Panc1 (cell line): ENCODE results near the gene TEPSIN. TPM values are rescaled to one million over a fixed set of nuclear protein-coding genes. Genes with fewer than 3 reads are reported as not detected.

Experiments used
- ATAC-seq: fragments of 200-7000 bp; cut with Tn5 transposase; 2 replicates; pipeline ENCODE4 v1.9.1; 2020; ENCODE audit warnings: mild to moderate bottlenecking, moderate library complexity
- BruUV-seq: library from RNA; stranded (reverse); fragments of 400-500 nt; replicated peaks from 2 replicates; lab custom pipeline; 2021; lab: Mats Ljungman, UMichigan
- CTCF ChIA-PET: fragments of 300-600 bp; sonication (Branson Sonifier 250); formaldehyde crosslinking; loops from one replicate; lab custom pipeline; 2022; ENCODE audit warnings: antibody characterized with exemption; lab: Charles Lee
- POLR2A ChIA-PET: fragments of 300-600 bp; sonication (Branson Sonifier 250); formaldehyde crosslinking; loops from one replicate; lab custom pipeline; 2022; ENCODE audit warnings: antibody characterized with exemption; lab: Charles Lee
- DNase-seq: peaks from one replicate; pipeline ENCODE4 v3.0.0-alpha.2; 2010; ENCODE audit warnings: low read depth, low spot score
- H3K27ac ChIP-seq: 2 replicates; pipeline ENCODE4 v1.5.1; 2011; ENCODE audit warnings: mild to moderate bottlenecking, low read length, inconsistent platforms
- H3K27me3 ChIP-seq: fragments of 200-500 bp; sonication (Bioruptor generic); 2 replicates; pipeline ENCODE4 v1.6.0; 2014; ENCODE audit warnings: low read length, inconsistent platforms; ENCODE audit not compliant: control insufficient read depth, insufficient read depth
- H3K36me3 ChIP-seq: fragments of 200-500 bp; sonication (Bioruptor generic); 2 replicates; pipeline ENCODE4 v1.5.1; 2014; ENCODE audit warnings: inconsistent platforms, mild to moderate bottlenecking, low read length, moderate library complexity; ENCODE audit not compliant: control insufficient read depth, insufficient read depth
- H3K4me1 ChIP-seq: 2 replicates; pipeline ENCODE4 v1.5.1; 2011; ENCODE audit warnings: inconsistent platforms, mild to moderate bottlenecking, low read length, moderate library complexity; ENCODE audit not compliant: control insufficient read depth, insufficient read depth
- H3K4me3 ChIP-seq, 2 experiments: 2 replicates each; pipeline ENCODE4 v1.5.1; 2011 to 2012; ENCODE audit warnings: low read depth in 2 of 2, low read length in 2 of 2, mild to moderate bottlenecking in 2 of 2, inconsistent platforms in 1 of 2, moderate library complexity in 1 of 2
- H3K9me3 ChIP-seq: fragments of 200-500 bp; sonication (Bioruptor generic); 2 replicates; pipeline ENCODE4 v1.5.1; 2014; ENCODE audit warnings: low read depth, mild to moderate bottlenecking, inconsistent platforms, low read length, moderate library complexity; ENCODE audit not compliant: control insufficient read depth, insufficient read depth
- POLR2AphosphoS5 ChIP-seq: IDR thresholded peaks from 2 replicates; pipeline ENCODE4 v1.6.1; 2012; ENCODE audit warnings: mild to moderate bottlenecking, low read depth, low read length, moderate library complexity
- SIN3A ChIP-seq: IDR thresholded peaks from 2 replicates; pipeline ENCODE4 v1.6.1; 2012; ENCODE audit warnings: low read depth, mild to moderate bottlenecking, low read length, moderate library complexity, borderline replicate concordance; ENCODE audit not compliant: insufficient read depth
- TCF7L2 ChIP-seq: IDR thresholded peaks from 2 replicates; pipeline ENCODE4 v1.6.1; 2011; ENCODE audit warnings: mild to moderate bottlenecking, low read depth, low read length, inconsistent platforms
- in situ Hi-C: cut with HindIII; loops from 2 replicates; pipeline ENCODE4 v1.10.0; 2016; ENCODE audit warnings: low sequenced_read_pairs, low pct_unique_long_range_greater_than_20kb
- intact Hi-C: fragments of 100-400 bp; cut with micrococcal nuclease; formaldehyde crosslinking; loops from one replicate; pipeline ENCODE4 v1.10.0; 2022; ENCODE audit not compliant: unreplicated experiment
- total RNA-seq: library from RNA; stranded (reverse); gene quantifications from one replicate; pipeline ENCODE4 v1.2.1, GENCODE V29; 2021; ENCODE audit not compliant: unreplicated experiment
- TF ChIP-seq, protein P1 (sequence below), 2 experiments: IDR thresholded peaks; 2 replicates each; pipeline ENCODE4 v1.6.1; 2011 to 2012; ENCODE audit warnings: low read depth in 2 of 2, control low read depth in 1 of 2, low read length in 1 of 2, mild to moderate bottlenecking in 1 of 2, moderate library complexity in 1 of 2; ENCODE audit not compliant: insufficient read depth in 1 of 2
- TF ChIP-seq, protein P2 (sequence below): fragments of 450-650 bp; IDR thresholded peaks from 2 replicates; pipeline ENCODE4 v1.5.1; 2017; ENCODE audit warnings: mild to moderate bottlenecking

The TEPSIN gene
- total RNA-seq, 1 experiment from 2014 or later: 44.9 TPM

DNA sequence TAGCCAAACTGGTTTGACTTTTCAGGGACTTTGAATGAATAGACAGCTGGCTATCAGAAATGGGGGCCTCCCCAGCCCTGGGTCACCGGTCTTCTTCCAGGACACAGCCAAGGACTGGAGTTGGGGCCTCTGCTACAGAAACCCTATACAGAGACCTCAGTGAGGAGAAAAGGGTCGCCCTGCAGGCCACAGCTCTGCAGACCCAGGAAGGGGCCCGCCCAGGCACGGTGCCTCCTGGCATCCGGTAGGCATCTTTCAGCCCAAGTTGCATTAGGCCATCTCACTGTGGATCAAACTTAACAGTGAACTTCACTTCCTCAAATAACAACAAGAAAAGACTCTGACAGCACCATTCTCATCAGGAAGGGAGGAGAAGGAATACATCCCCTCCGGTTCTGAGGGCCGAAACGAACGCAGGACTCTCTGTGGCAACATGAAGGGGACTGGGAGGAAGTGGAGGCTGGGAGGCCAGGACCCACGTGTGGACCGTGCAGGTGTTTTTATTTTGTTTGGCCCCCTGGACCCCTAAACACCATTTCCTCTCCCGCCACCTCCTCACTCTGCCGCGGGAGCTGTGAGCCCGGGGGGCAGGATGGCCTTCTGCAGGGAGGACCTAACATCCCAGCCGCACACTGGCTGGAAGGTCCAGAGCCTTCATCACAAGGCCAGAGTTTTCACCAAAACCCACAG lies 49.0 kb upstream of the TEPSIN start:
- no peak overlapping the region for H3K4me3 ChIP-seq
- peaks cover 2% of the 10 kb centered on the region; the same call in 1 of the 2 replicates for H3K36me3 ChIP-seq
- ATAC-seq (no peak), DNase-seq (no peak)
- H3K4me1 ChIP-seq: peaks cover 15% of the 10 kb centered on the region
- no peak overlapping the region for H3K27ac ChIP-seq
- intact Hi-C loops: no loop called here
- BruUV-seq: no TSS peak
- POLR2A ChIA-PET: no interaction called here
- in situ Hi-C loops: no loop called here
- no peaks in the 10 kb centered on the region for H3K9me3 ChIP-seq
- CTCF ChIA-PET: no interaction called here
- TF ChIP-seq SIN3A: no peak
- TF ChIP-seq, protein P1, sequence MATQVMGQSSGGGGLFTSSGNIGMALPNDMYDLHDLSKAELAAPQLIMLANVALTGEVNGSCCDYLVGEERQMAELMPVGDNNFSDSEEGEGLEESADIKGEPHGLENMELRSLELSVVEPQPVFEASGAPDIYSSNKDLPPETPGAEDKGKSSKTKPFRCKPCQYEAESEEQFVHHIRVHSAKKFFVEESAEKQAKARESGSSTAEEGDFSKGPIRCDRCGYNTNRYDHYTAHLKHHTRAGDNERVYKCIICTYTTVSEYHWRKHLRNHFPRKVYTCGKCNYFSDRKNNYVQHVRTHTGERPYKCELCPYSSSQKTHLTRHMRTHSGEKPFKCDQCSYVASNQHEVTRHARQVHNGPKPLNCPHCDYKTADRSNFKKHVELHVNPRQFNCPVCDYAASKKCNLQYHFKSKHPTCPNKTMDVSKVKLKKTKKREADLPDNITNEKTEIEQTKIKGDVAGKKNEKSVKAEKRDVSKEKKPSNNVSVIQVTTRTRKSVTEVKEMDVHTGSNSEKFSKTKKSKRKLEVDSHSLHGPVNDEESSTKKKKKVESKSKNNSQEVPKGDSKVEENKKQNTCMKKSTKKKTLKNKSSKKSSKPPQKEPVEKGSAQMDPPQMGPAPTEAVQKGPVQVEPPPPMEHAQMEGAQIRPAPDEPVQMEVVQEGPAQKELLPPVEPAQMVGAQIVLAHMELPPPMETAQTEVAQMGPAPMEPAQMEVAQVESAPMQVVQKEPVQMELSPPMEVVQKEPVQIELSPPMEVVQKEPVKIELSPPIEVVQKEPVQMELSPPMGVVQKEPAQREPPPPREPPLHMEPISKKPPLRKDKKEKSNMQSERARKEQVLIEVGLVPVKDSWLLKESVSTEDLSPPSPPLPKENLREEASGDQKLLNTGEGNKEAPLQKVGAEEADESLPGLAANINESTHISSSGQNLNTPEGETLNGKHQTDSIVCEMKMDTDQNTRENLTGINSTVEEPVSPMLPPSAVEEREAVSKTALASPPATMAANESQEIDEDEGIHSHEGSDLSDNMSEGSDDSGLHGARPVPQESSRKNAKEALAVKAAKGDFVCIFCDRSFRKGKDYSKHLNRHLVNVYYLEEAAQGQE (IDR thresholded peaks at IDR 0.05; ENCODE audit: insufficient read depth in 1 of 2, low read depth in 2 of 2, low read length in 1 of 2): no peak
- no peak for TF ChIP-seq TCF7L2
- TF ChIP-seq POLR2AphosphoS5: no peak
- TF ChIP-seq, protein P2, sequence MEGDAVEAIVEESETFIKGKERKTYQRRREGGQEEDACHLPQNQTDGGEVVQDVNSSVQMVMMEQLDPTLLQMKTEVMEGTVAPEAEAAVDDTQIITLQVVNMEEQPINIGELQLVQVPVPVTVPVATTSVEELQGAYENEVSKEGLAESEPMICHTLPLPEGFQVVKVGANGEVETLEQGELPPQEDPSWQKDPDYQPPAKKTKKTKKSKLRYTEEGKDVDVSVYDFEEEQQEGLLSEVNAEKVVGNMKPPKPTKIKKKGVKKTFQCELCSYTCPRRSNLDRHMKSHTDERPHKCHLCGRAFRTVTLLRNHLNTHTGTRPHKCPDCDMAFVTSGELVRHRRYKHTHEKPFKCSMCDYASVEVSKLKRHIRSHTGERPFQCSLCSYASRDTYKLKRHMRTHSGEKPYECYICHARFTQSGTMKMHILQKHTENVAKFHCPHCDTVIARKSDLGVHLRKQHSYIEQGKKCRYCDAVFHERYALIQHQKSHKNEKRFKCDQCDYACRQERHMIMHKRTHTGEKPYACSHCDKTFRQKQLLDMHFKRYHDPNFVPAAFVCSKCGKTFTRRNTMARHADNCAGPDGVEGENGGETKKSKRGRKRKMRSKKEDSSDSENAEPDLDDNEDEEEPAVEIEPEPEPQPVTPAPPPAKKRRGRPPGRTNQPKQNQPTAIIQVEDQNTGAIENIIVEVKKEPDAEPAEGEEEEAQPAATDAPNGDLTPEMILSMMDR: no peak
- no peaks in the 10 kb centered on the region for H3K27me3 ChIP-seq

DNA sequence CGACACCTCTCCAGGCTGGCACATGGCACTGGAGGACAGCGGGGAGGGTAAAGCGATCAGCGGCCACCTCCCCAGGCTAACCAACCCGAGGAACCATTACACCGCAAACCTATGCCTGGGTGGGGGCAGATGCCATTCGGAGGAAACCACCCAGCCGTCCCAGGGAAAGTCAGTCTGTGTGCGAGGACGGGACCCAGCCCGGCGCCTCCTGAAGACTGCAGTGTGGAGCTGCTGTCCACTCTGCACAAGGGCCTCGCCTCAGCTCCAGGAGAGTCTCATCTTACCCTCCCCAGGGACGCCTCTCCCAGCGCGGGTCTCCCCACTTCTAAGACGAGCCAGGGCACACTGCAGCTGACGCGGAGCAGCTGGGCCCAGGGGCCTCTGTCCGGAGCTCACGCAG lies 48.3 kb upstream of the TEPSIN start:
- Histone ChIP-seq H3K9me3 (no peaks in the 10 kb centered on the region), H3K4me3 (no peak overlapping the region), H3K27ac (no peak overlapping the region), H3K27me3 (no peaks in the 10 kb centered on the region), H3K36me3 (peaks cover 2% of the 10 kb centered on the region), H3K4me1 (peaks cover 8% of the 10 kb centered on the region)
- intact Hi-C loops (no loop called here), in situ Hi-C loops (no loop called here)
- ChIA-PET POLR2A (no interaction called here), CTCF (no interaction called here)
- ATAC-seq: no peak
- no peak for DNase-seq
- TF ChIP-seq TCF7L2 (no peak), SIN3A (no peak), POLR2AphosphoS5 (no peak)
- TF ChIP-seq, protein P1 (IDR thresholded peaks at IDR 0.05; ENCODE audit: insufficient read depth in 1 of 2, low read depth in 2 of 2, low read length in 1 of 2): no peak
- TF ChIP-seq, protein P2: no peak
- no TSS peak for BruUV-seq
